ENCODE results near the gene LRRC38. TPM values are rescaled to one million over a fixed set of nuclear protein-coding genes. Genes with fewer than 3 reads are reported as not detected.
A peak's percentile ranks its signal among the peaks of the same experiment; 100 is the strongest.
"Not testable (repeated sequence)": the region's sequence is repeated elsewhere in the genome, so short reads cannot be mapped to it uniquely, and the experiment has no call there.

LRRC38 gene, protein sequence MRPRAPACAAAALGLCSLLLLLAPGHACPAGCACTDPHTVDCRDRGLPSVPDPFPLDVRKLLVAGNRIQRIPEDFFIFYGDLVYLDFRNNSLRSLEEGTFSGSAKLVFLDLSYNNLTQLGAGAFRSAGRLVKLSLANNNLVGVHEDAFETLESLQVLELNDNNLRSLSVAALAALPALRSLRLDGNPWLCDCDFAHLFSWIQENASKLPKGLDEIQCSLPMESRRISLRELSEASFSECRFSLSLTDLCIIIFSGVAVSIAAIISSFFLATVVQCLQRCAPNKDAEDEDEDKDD
- 1 to 10 TPM in 1 of 4 donors, under 1 TPM in 2, not detected in 1; 0.39 to 1.7 (median 0.87) TPM for total RNA-seq

DNA sequence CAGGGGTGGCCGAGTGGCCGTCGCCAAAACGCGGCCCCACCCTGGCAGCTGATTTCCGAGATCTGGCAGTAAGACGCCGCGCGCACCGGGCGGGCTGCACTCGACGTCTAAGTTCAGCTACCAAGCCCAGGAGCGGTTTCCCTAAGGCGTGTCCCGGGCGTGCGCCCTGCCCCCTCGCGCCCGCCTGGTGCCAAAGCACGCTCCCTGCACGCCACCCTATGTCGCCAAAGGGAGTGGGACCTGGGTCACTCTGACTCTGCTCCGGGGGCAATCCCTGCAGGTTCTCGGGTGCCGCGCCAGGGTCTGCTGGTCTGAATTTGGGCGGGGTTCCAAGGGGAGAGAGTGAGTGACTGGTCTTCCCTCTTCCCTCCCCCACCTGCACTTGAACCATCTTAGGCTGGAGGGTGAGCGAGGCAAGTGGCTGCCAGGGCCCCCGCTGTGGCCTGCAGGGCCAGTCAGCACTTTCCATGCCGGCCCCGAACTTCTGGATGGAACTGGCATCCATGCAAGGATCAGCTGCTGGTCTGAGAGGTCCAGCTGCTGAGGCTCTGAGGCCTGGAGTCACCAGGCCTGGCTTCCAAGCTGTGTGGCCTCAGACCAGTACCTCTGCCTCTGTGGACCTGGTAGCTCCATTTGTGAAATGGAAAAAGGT lies at the start of gene LRRC38:
TSS of gene LRRC38 (minus strand) at position 109 of the 652 bp plus-strand sequence. CDS start 410 bp downstream, outside the sequence.
- Histone ChIP-seq H3K27ac (no peak within 1 kb of the TSS), H3K4me1 (peaks cover 0 to 17% (median 0%) of the 10 kb centered on the region in 4 donors), H3K9me3 (peaks cover 0 to 3% (median 0%) of the 10 kb centered on the region in 4 donors), H3K4me3 (peak within 1 kb of the TSS in 1 of 4 donors; percentile 37), H3K27me3 (peaks cover 0 to 75% of the 10 kb centered on the region in 2 donors), H3K36me3 (no peaks in the 10 kb centered on the region)
- DNase-seq (ENCODE audit: low spot score in 2 of 2): no peak
- TF ChIP-seq EP300 (IDR thresholded peaks at IDR 0.05) (no peak), POLR2A (IDR thresholded peaks at IDR 0.05) (no peak)
- TF ChIP-seq, protein P1, sequence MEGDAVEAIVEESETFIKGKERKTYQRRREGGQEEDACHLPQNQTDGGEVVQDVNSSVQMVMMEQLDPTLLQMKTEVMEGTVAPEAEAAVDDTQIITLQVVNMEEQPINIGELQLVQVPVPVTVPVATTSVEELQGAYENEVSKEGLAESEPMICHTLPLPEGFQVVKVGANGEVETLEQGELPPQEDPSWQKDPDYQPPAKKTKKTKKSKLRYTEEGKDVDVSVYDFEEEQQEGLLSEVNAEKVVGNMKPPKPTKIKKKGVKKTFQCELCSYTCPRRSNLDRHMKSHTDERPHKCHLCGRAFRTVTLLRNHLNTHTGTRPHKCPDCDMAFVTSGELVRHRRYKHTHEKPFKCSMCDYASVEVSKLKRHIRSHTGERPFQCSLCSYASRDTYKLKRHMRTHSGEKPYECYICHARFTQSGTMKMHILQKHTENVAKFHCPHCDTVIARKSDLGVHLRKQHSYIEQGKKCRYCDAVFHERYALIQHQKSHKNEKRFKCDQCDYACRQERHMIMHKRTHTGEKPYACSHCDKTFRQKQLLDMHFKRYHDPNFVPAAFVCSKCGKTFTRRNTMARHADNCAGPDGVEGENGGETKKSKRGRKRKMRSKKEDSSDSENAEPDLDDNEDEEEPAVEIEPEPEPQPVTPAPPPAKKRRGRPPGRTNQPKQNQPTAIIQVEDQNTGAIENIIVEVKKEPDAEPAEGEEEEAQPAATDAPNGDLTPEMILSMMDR (IDR thresholded peaks at IDR 0.05): no peak
- WGBS, 2 donors: 2 to 19% methylated on average over 9 to 30 of the region's 34 CpGs

DNA sequence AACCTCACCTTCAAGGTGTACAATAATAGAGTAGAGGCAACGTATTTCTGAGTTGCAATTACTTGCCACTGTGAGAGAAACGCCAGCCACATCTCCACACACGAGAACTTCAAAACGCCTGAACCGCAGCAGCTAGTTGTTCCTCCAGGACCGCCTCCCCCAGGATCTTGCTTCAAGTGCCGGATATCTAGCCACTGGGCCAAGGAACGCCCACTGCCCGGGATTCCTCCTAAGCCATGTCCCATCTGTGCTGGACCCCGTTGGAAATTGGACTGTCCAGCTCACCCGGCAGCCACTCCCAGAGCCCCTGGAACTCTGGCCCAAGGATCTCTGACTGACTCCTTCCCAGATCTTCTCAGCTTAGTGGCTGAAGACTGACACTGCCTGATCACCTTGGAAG lies 49.2 kb upstream of the LRRC38 start:
- H3K4me1 ChIP-seq; H3K36me3 ChIP-seq; H3K27me3 ChIP-seq; H3K4me3 ChIP-seq; H3K9me3 ChIP-seq; DNase-seq (ENCODE audit: low spot score in 2 of 2); H3K27ac ChIP-seq: not testable (repeated sequence)
- WGBS, 2 donors: 87 to 91% methylated on average over 11 of the region's 11 CpGs

DNA sequence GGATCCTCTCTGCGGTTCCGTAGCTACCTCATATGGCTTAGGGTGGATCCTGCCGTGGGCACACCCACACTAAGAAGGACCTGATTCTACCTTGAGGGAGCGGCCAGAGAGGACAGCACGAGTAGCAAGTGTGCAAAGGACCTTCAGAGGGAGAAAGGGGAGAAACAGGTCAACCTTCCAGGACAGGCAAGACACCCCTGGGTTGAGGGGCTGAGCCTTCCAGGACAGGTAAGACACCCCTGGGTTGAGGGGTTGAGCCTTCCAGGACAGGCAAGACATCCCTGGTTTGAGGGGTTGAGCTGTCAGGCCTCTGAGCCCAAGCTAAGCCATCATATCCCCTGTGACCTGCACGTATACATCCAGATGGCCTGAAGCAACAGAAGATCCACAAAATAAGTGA lies 46.7 kb upstream of the LRRC38 start:
- WGBS, 2 donors: 85 to 86% methylated on average over 6 of the region's 6 CpGs

DNA sequence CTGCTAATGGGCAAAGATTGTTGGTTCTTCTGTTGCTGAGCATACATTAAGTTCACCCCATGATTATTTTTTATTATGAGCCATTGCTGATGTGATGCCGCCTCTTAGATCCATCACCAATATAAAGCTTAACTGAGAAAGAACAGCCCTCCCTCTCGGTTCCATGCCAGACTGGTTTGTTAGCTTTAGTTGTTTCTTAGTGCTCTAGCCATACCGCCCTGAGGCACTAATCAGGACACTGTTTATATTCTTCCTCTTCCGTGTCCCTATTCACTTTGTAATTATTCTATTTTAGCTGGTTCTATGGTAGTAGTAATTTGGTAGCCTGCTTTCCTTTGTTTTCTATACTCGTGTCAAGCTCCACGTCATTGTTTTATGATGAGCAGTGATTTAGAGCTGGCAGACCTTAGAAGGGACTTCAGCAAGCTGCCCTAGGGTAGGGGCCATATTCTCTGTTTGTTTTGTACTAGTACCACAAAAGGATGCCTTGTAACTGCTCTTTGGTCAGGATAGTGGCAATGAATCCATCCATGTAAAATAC lies 42.5 kb upstream of the LRRC38 start:
- TF ChIP-seq EP300 (IDR thresholded peaks at IDR 0.05) (no peak), POLR2A (IDR thresholded peaks at IDR 0.05) (no peak)
- TF ChIP-seq, protein P1 (IDR thresholded peaks at IDR 0.05): no peak
- WGBS, 2 donors: 43 to 54% methylated on average over 6 of the region's 6 CpGs
- no peaks in the 10 kb centered on the region for H3K36me3 ChIP-seq
- H3K27ac ChIP-seq: no peak overlapping the region
- no peaks in the 10 kb centered on the region for H3K4me1 ChIP-seq
- H3K9me3 ChIP-seq: no peaks in the 10 kb centered on the region
- H3K27me3 ChIP-seq: no peaks in the 10 kb centered on the region
- no peak for DNase-seq (ENCODE audit: low spot score in 2 of 2)
- no peak overlapping the region for H3K4me3 ChIP-seq

More for the DNA sequence above, 46.7 kb upstream of the LRRC38 start:
- Histone ChIP-seq H3K4me1 (no peaks in the 10 kb centered on the region), H3K27me3 (no peaks in the 10 kb centered on the region), H3K36me3 (no peaks in the 10 kb centered on the region), H3K9me3 (no peaks in the 10 kb centered on the region), H3K4me3 (no peak overlapping the region), H3K27ac (no peak overlapping the region)
- TF ChIP-seq, protein P1 (IDR thresholded peaks at IDR 0.05): no peak
- TF ChIP-seq POLR2A (IDR thresholded peaks at IDR 0.05) (no peak), EP300 (IDR thresholded peaks at IDR 0.05) (no peak)
- DNase-seq (ENCODE audit: low spot score in 2 of 2): no peak

DNA sequence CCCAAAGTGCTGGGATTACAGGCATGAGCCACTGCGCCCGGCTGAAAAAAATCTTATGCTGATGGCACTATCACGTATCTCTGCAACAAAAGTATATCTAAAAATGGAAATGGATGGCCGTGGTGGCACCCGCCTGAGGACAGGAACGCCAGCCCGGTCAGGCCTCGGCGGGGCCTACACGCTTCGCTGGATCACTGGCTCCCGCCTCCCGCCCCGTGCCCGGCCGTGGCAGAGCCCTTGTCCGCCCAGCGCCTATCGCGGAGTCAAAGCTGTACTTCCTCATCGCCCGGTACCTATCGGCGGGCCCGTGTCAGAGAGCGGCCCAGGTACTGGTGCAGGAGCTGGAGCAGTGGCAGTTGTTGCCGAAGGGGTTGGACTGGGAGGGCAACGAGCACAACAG lies 41.0 kb upstream of the LRRC38 start:
- DNase-seq (ENCODE audit: low spot score in 2 of 2): no peak
- Histone ChIP-seq H3K36me3 (no peaks in the 10 kb centered on the region), H3K9me3 (no peaks in the 10 kb centered on the region), H3K4me3 (no peak overlapping the region), H3K27me3 (no peaks in the 10 kb centered on the region), H3K27ac (no peak overlapping the region), H3K4me1 (peaks cover 0 to 3% (median 0%) of the 10 kb centered on the region in 4 donors)
- WGBS, 2 donors: 97% methylated on average over 28 of the region's 28 CpGs
- TF ChIP-seq EP300 (IDR thresholded peaks at IDR 0.05) (no peak), POLR2A (IDR thresholded peaks at IDR 0.05) (no peak)
- TF ChIP-seq, protein P1 (IDR thresholded peaks at IDR 0.05): no peak
